HTERT RPE-1 (cell line): ENCODE results near the gene MUC12.
"Not testable (repeated sequence)": the region's sequence is repeated elsewhere in the genome, so short reads cannot be mapped to it uniquely, and the experiment has no call there.

Source experiments
- in situ Hi-C: fragments of 300-500 bp; cut with MboI; formaldehyde crosslinking; loops from 4 replicates; pipeline ENCODE4 v1.14.3; 2020; ENCODE audit warnings: low sequenced_read_pairs

Gene MUC12

DNA sequence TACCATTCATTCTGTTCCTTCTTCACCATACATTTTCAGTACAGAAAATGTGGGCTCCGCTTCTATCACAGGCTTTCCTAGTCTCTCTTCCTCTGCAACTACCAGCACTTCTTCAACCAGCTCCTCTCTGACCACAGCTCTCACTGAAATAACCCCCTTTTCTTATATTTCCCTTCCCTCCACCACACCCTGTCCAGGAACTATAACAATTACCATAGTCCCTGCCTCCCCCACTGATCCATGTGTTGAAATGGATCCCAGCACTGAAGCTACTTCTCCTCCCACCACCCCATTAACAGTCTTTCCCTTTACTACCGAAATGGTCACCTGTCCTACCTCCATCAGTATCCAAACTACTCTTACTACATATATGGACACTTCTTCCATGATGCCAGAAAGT is 9.5 kb upstream of the MUC12 start:
- in situ Hi-C loops: no loop called here

DNA sequence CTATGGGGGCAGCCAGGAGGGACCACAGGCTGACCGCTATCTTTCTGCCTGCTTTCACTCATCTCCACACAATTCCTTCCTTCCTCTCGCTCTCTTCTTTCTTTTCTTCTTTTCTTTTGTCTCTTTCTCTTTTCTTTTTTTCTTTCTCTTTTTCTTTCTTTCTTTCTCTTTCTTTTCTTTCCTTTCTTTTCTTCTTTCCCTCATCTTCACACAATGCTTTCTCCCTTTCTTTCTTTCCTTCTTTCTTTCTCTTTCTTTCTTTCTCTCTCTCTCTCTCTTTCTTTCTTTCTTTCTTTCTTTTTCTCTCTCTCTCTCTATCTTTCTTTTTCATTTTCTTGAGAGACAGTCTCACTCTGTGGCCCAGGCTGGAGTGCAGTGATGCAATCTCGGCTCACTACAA is 6.8 kb upstream of the MUC12 start:
- in situ Hi-C loops: no loop called here

GRCh38 chr7:100963386-100963785 is 6.0 kb upstream of the MUC12 start:
- in situ Hi-C loops: no loop called here

DNA sequence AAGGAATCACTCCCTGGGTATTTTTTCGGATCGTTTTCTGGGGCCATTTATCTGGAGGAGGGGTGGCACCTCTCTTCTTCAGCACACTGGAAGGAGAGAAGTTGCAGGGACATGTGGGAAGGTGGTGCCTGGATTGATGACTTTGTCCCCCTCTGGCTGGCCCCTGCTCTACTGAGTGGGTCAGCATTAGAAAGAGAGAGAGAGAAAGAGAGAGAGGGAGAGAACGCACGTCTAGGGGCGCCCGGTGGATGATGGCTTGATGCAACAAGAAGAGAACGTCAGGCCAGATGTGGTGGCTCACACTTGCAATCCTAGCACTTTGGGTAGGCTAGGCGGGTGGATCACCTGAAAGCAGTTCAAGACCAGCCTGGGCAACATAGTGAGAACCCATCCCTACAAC is 5.5 kb upstream of the MUC12 start:
- in situ Hi-C loops: no loop called here

GRCh38 chr7:100964630-100965029 is 4.7 kb upstream of the MUC12 start:
- in situ Hi-C loops: no loop called here

GRCh38 chr7:100965045-100965722 is 4.2 kb upstream of the MUC12 start:
- in situ Hi-C loops: no loop called here

DNA sequence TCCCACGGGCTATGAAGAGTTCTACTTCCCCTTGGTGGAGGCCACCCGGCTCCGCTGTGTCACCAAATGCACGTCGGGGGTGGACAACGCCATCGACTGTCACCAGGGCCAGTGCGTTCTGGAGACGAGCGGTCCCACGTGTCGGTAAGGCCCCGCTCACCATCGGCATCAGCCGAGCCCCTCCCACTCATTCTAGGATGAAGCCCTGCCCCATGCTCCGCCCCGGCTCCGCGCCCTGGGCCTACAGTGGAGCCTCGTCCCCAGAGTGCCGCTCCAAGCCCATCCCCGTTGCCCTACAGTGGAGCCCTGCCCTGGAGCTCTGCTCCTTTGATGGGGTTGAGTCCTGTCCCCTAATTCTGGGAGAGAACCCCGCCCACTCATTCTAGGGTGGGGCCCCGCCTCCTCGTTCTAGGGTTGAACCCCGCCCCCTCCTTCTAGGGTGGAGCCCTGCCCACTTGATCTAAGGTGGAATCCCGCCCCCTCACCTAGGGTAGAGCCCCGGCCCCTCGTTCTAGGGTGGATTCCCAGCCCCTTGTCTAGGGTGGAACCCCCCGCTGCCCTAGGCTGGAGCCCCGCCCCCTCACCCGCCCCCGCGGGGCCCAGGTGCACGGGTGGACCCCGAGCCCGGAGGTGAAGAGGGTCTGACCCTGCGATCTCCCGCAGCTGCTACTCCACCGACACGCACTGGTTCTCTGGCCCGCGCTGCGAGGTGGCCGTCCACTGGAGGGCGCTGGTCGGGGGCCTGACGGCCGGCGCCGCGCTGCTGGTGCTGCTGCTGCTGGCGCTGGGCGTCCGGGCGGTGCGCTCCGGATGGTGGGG is 3.4 kb upstream of the MUC12 start:
- in situ Hi-C loops: no loop called here

DNA sequence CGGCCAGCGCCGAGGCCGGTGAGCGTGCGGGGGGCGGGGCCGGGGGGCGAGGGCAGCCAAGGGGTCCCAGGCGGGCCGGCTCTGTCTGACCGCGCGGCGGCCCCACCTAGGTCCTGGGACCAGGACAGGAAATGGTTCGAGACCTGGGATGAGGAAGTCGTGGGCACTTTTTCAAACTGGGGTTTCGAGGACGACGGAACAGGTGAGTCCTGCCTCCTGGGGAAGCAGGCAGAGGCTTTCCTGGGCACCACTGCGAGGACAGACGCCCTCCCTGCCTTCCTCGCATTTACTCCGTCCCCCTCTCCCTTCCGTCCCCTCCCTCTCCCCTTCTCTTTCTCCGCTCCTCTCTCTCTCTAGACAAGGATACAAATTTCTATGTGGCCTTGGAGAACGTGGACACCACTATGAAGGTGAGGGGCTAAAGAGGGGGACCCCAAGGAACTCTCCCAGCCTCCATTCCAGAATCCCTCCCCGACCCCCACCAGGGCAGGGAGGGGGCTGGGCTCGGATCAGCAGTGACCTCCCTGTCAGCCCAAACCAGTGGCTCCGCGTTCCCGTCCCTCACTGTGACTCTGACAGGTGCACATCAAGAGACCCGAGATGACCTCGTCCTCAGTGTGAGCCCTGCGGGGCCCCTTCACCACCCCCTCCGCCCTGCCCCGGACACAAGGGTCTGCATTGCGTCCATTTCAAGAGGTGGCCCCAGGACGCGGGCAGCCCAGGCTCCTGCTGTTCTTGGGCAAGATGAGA is 2.6 kb upstream of the MUC12 start:
- in situ Hi-C loops: no loop called here

GRCh38 chr7:100967292-100967863 is 2.0 kb upstream of the MUC12 start:
- in situ Hi-C loops: no loop called here

- in situ Hi-C loops: no loop called here
Measured at GRCh38 chr7:100968031-100968430, 1.3 kb upstream of the MUC12 start.

DNA sequence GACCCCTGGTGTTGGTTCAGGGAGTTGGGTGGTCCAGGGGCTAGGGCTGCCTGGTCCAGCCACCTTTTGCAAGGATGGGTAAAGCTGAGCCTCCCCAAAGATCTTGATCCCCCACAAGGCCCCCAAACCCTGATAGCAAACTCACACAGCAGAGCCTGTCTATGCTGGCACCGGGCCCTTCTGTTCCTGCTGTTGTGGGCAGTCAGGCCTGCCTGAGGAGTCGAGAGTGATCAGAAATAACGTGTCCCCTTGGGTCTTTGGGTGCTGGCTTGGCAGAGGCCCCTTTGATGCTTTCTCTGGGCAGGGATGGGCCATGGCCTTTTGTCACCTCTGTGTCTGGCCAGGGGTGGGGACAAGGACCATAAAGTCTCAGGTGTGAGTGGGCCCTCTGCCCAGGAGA is 715 bp upstream of the MUC12 start:
- in situ Hi-C loops: no loop called here

DNA sequence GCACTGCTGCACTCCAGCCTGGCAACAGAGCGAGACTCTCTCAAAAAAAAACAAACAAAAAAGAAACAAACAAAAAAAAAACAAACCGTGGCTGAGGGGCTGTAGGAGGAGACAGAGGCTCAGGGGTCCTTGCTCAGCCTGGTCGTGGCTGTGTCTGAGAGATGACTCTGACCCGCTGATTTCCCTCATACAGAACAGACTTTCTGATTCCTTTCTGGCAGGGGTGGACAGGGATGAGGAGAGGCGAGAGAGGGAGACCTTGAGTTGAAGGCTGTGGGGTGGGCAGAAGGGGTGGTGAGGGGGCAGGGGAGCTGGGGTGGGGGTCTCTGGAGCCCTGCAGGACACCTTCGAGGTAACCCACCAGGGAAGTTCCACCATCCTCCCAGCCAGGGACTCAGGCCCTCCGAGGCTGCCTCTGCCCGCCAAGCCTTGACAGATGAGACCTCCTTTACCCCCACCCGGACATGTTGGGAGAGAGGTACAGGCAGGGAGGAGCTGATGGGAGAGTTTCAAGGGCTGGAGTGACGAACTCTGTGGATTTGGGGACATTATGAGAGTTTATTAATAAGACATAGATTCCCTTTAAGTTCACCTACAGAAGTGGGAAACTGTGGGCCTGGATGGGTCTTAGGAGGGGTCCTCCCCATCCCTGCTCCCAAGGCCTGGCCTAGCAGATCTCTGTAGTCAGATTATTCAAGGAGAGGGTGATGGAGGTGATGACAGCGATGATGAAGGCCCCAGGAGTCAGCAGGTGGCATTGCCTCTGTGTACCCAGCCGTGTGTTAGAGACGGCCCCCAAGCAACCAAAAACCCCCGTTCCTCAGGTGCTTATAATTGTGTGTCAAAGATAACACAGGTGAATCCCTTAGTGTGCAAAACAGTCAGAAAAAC is 2.0 kb downstream of the MUC12 start:
- in situ Hi-C loops: no loop called here

GRCh38 chr7:100972002-100972347 is 2.6 kb downstream of the MUC12 start:
- in situ Hi-C loops: no loop called here

DNA sequence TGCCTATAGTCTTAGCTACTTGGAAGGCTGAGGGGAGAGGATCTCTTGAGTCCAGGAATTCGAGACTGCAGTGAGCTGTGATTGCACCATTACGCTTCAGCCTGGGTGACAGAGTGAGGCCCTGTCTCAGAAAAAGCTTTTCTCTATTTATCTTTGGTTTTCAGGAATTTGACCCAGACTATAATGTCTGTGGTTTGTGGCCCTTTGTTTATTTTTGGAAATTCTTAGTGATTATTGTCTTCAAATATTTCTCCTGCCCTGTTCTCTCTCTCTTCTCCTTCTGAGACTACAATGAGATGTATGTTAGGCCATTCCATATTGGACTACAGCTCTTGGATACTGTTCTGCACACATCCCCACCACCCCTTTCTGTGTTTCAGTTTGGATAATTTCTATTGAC is 4.7 kb downstream of the MUC12 start:
- in situ Hi-C loops: no loop called here

- in situ Hi-C loops: no loop called here
Measured at GRCh38 chr7:100975371-100975821, 6.0 kb downstream of the MUC12 start.

DNA sequence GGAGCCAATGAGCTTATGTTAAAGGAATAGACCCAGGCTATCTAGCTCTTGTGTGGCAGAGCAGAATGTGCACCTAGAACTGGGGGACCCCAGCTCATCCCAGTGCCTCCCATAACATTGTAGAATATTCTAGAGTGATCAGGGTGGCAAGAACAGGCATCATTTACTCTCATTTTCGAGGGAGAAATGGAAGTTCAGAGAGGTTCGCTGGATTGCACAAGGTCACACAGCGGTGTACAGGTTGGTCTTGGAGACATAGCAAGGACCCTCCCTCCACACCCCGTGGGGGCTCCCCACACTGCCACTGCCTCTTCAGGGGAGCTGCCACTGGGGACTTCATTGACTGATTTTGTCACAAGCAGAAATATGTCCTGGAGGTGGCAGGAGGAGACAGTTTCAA is 8.9 kb downstream of the MUC12 start:
- in situ Hi-C loops: no loop called here

DNA sequence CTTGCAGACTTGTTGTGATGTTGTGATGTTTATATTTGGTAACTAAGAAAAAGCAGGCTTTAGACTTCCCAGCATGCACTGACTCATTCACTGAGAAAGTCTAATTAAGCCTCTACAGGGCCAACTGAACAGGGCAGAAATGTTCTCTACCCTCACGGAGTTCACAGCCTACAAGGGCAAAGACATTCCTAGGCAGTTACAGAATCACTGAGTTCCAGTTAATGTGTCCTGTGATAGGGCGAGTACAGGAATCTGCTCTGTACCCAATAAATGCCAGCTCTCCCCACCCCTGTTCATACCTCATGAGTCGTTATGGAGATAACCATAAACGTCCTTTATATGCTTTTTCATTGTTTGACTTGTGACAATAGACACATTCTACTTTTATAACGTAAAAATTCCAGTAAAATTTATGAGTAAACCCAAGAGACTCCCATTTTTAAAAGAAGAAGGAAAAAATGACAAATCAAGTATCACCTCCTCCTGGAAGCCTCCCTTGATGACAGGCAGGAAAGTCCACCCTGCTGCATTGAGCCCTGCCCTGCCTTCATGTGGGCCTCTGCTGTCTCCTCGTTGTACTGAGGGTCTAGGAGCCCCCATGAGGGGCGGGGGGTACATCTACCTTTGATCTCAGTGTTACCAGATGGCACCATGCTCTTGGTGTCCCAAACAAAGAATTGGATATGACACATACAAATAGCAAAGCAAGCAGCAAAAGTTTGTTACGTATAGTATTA is 14.3 kb downstream of the MUC12 start:
- in situ Hi-C loops: no loop called here

DNA sequence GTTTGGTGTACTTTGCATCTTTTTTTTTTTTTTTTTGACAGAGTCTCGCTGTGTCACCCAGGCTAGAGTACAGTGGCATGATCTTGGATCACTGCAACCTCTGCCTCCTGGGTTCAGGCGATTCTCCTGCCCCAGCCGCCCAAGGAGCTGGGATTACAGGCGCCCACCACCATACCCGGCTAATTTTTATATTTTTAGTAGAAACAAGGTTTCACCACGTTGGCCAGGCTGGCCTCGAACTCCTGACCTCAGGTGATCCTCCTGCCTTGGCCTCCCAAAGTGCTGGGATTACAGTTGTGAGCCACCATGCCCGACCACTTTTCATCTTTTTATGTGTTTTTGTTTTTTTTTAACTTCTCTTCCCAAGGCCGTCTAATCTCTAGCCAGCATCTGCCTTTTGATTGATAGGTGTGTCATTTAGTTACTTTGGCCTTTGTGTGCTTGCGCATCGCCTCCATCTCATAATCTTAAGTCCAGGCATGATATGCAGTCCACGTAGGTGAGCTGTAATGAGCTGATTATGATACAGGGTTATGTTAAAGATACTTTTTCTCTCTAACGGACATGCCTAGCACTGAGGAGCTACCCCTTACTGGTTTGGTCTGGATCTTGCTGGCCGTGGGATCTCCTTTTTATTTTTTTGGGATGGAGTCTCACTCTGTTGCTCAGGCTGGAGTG is 15.0 kb downstream of the MUC12 start:
- in situ Hi-C loops: not testable (repeated sequence)
